ENCODE data around the gene STEAP1B.

GRCh38 chr7:22390516-22390915, 109.5 kb downstream of the STEAP1B start:
- no peak for TF ChIP-seq CTCF (IDR thresholded peaks at IDR 0.05; ENCODE audit: low read depth, low read length)
- no peak for TF ChIP-seq EZH2phosphoT487 (IDR thresholded peaks at IDR 0.05; ENCODE audit: low read depth)
